H9 (cell line): Measurements from ENCODE around the gene CDAN1. TPM values are rescaled to one million over a fixed set of nuclear protein-coding genes. Genes with fewer than 3 reads are reported as not detected.

Experiments
- DNase-seq: peaks from one replicate; pipeline ENCODE4 v3.0.0-alpha.2; 2017
- H2AFZ ChIP-seq: one replicate; pipeline ENCODE4 v1.6.1; 2013; ENCODE audit warnings: mild to moderate bottlenecking, low read length, control low read depth, moderate library complexity
- H2AK5ac ChIP-seq: 2 replicates; pipeline ENCODE4 v1.6.1; 2013; ENCODE audit warnings: low read length, control low read depth, mixed read lengths; ENCODE audit not compliant: insufficient read length
- H2BK120ac ChIP-seq: one replicate; pipeline ENCODE4 v1.6.1; 2013; ENCODE audit warnings: low read depth, mild to moderate bottlenecking, low read length, control low read depth, inconsistent platforms; ENCODE audit not compliant: poor library complexity, severe bottlenecking
- H2BK12ac ChIP-seq: 2 replicates; pipeline ENCODE4 v1.6.1; 2013; ENCODE audit warnings: low read length, control low read depth, mixed read lengths, low read depth; ENCODE audit not compliant: insufficient read length
- H2BK15ac ChIP-seq: 2 replicates; pipeline ENCODE4 v1.6.1; 2013; ENCODE audit warnings: low read depth, low read length, control low read depth
- H2BK20ac ChIP-seq: one replicate; pipeline ENCODE4 v1.6.1; 2013; ENCODE audit warnings: low read depth, mild to moderate bottlenecking, low read length, control low read depth, inconsistent platforms; ENCODE audit not compliant: poor library complexity, severe bottlenecking
- H2BK5ac ChIP-seq: 2 replicates; pipeline ENCODE4 v1.6.1; 2013; ENCODE audit warnings: low read length, control low read depth, mixed read lengths; ENCODE audit not compliant: insufficient read length
- H3K14ac ChIP-seq: 2 replicates; pipeline ENCODE4 v1.6.1; 2013; ENCODE audit warnings: low read length, control low read depth; ENCODE audit not compliant: insufficient read depth
- H3K18ac ChIP-seq: 2 replicates; pipeline ENCODE4 v1.6.1; 2013; ENCODE audit warnings: low read depth, mild to moderate bottlenecking, mixed read lengths, low read length, control low read depth; ENCODE audit not compliant: insufficient read length
- H3K23ac ChIP-seq: 2 replicates; pipeline ENCODE4 v1.6.1; 2013; ENCODE audit warnings: low read length, control low read depth, mixed read lengths, low read depth; ENCODE audit not compliant: insufficient read length
- H3K23me2 ChIP-seq: 2 replicates; pipeline ENCODE4 v1.6.1; 2013; ENCODE audit warnings: low read depth, mild to moderate bottlenecking, mixed read lengths, low read length, control low read depth; ENCODE audit not compliant: insufficient read length, poor library complexity, severe bottlenecking
- H3K27ac ChIP-seq: 2 replicates; pipeline ENCODE4 v1.5.1; 2013; ENCODE audit warnings: low read length, control low read depth, mixed read lengths, low read depth; ENCODE audit not compliant: insufficient read length
- H3K27me3 ChIP-seq: 2 replicates; pipeline ENCODE4 v1.6.1; 2013; ENCODE audit warnings: low read length, control low read depth, inconsistent platforms; ENCODE audit not compliant: insufficient read depth
- H3K4ac ChIP-seq: 2 replicates; pipeline ENCODE4 v1.6.1; 2013; ENCODE audit warnings: low read depth, mild to moderate bottlenecking, control low read depth, inconsistent platforms, low read length, moderate library complexity
- H3K4me1 ChIP-seq: 2 replicates; pipeline ENCODE4 v1.6.1; 2013; ENCODE audit warnings: low read length, control low read depth, inconsistent platforms; ENCODE audit not compliant: insufficient read depth
- H3K4me2 ChIP-seq: 2 replicates; pipeline ENCODE4 v1.6.1; 2013; ENCODE audit warnings: low read length, control low read depth, mixed read lengths; ENCODE audit not compliant: insufficient read length, insufficient read depth
- H3K56ac ChIP-seq: 2 replicates; pipeline ENCODE4 v1.6.1; 2013; ENCODE audit warnings: low read depth, mild to moderate bottlenecking, mixed read lengths, low read length, control low read depth; ENCODE audit not compliant: insufficient read length
- H3K79me1 ChIP-seq: 2 replicates; pipeline ENCODE4 v1.6.1; 2013; ENCODE audit warnings: low read depth, mild to moderate bottlenecking, moderate library complexity, low read length, control low read depth, inconsistent platforms; ENCODE audit not compliant: insufficient read depth, poor library complexity, severe bottlenecking
- H3K79me2 ChIP-seq: 2 replicates; pipeline ENCODE4 v1.6.1; 2013; ENCODE audit warnings: low read length, control low read depth, inconsistent platforms; ENCODE audit not compliant: insufficient read depth
- H3K9ac ChIP-seq: 2 replicates; pipeline ENCODE4 v1.6.1; 2013; ENCODE audit warnings: low read length, control low read depth, mixed read lengths; ENCODE audit not compliant: insufficient read length; ENCODE audit errors: extremely low read depth
- H3K9me3 ChIP-seq: one replicate; pipeline ENCODE4 v1.6.1; 2013; ENCODE audit warnings: low read depth, low read length, inconsistent platforms; ENCODE audit not compliant: control insufficient read depth
- H3T11ph ChIP-seq: one replicate; pipeline ENCODE4 v1.6.1; 2013; ENCODE audit warnings: mild to moderate bottlenecking, low read length, control low read depth, inconsistent platforms
- H4K20me1 ChIP-seq: one replicate; pipeline ENCODE4 v1.6.1; 2013; ENCODE audit not compliant: control insufficient read depth, insufficient read length, insufficient read depth
- H4K5ac ChIP-seq: 2 replicates; pipeline ENCODE4 v1.6.1; 2013; ENCODE audit warnings: low read depth, mild to moderate bottlenecking, mixed read lengths, low read length, control low read depth; ENCODE audit not compliant: insufficient read length
- H4K8ac ChIP-seq: replicated peaks from 2 replicates; pipeline ENCODE4 v1.6.1; 2013; ENCODE audit warnings: low read length, control low read depth, mixed read lengths, low read depth; ENCODE audit not compliant: insufficient read length
- H4K91ac ChIP-seq: 2 replicates; pipeline ENCODE4 v1.6.1; 2013; ENCODE audit warnings: low read depth, mild to moderate bottlenecking, moderate library complexity, mixed read lengths, low read length, control low read depth; ENCODE audit not compliant: insufficient read length
- H3K27ac Mint-ChIP-seq, 3 experiments: 2 replicates in 2 of 3; 3 replicates in 1 of 3; pipeline ENCODE4 v1.8.0; 2020 to 2021; ENCODE audit warnings: mixed read lengths in 3 of 3, mild to moderate bottlenecking in 1 of 3, moderate library complexity in 1 of 3
- H3K27me3 Mint-ChIP-seq: 2 replicates; pipeline ENCODE4 v1.8.0; 2021; ENCODE audit warnings: low read depth, mild to moderate bottlenecking, moderate library complexity, mixed read lengths
- H3K36me3 Mint-ChIP-seq, 3 experiments: 2 replicates in 2 of 3; 3 replicates in 1 of 3; pipeline ENCODE4 v1.8.0; 2020 to 2021; ENCODE audit warnings: low read depth in 3 of 3, mixed read lengths in 3 of 3; ENCODE audit not compliant: insufficient read depth in 1 of 3
- H3K4me1 Mint-ChIP-seq, 2 experiments: 2 replicates each; pipeline ENCODE4 v1.8.0; 2020; ENCODE audit warnings: mixed read lengths in 2 of 2
- H3K4me3 Mint-ChIP-seq, 2 experiments: 2 replicates in 1 of 2; 3 replicates in 1 of 2; pipeline ENCODE4 v1.8.0; 2020 to 2021; ENCODE audit warnings: mild to moderate bottlenecking in 2 of 2, mixed read lengths in 2 of 2, moderate library complexity in 1 of 2
- H3K9me3 Mint-ChIP-seq, 2 experiments: 2 replicates in 1 of 2; 3 replicates in 1 of 2; pipeline ENCODE4 v1.8.0; 2020; ENCODE audit warnings: mild to moderate bottlenecking in 2 of 2, mixed read lengths in 2 of 2, moderate library complexity in 1 of 2
- CTCF ChIP-seq: fragments of 200-600 bp; sonication (generic); conservative IDR thresholded peaks from 3 replicates; pipeline ENCODE4 v1.8.0; 2021; ENCODE audit warnings: antibody characterized with exemption, mild to moderate bottlenecking
- WGBS: extraction: QIAGEN DNeasy Blood & Tissue Kit; methylation state at CpG from one replicate; pipeline ENCODE4 v1.1.7; 2013; ENCODE audit warnings: missing lambda C conversion rate, low lambda C conversion rate, mixed read lengths; ENCODE audit not compliant: insufficient read length; ENCODE audit errors: extremely low coverage; 5-methylcytosine and 5-hydroxymethylcytosine counted together
- total RNA-seq: library from RNA; stranded (reverse); gene quantifications from 2 replicates; pipeline ENCODE4 v1.2.1, GENCODE V29; 2021

CDAN1 gene
- total RNA-seq, 1 experiment from 2014 or later, result 20.4 TPM

- H2BK15ac ChIP-seq, result no peak overlapping the region
- Mint-ChIP-seq H3K27ac (no peak overlapping the region), H3K36me3 (no peaks in the 10 kb centered on the region), H3K9me3 (no peaks in the 10 kb centered on the region), H3K27me3 (no peaks in the 10 kb centered on the region), H3K4me3 (no peak overlapping the region), H3K4me1 (no peaks in the 10 kb centered on the region)
- no peak overlapping the region for H3K18ac ChIP-seq
- H4K8ac ChIP-seq, result no peak overlapping the region
- H2AK5ac ChIP-seq, result no peak overlapping the region
- H2BK20ac ChIP-seq, result no peak overlapping the region
- no peak overlapping the region for H2AFZ ChIP-seq
- no peak overlapping the region for H3T11ph ChIP-seq
- no peak overlapping the region for H3K23ac ChIP-seq
- H3K4me1 ChIP-seq, result no peaks in the 10 kb centered on the region
- H4K91ac ChIP-seq, result no peak overlapping the region
- H3K14ac ChIP-seq, result no peak overlapping the region
- H3K23me2 ChIP-seq, result no peaks in the 10 kb centered on the region
- WGBS, result no CpG with 5 or more reads among the region's 2 CpGs
- H2BK5ac ChIP-seq, result no peak overlapping the region
- H3K27me3 ChIP-seq, result no peaks in the 10 kb centered on the region
- no peaks in the 10 kb centered on the region for H3K79me2 ChIP-seq
- no peak overlapping the region for H4K5ac ChIP-seq
- H3K27ac ChIP-seq, result no peak overlapping the region
- no peaks in the 10 kb centered on the region for H3K79me1 ChIP-seq
- H3K56ac ChIP-seq, result no peak overlapping the region
- no peak overlapping the region for H3K9ac ChIP-seq
- no peak for TF ChIP-seq CTCF
- H3K9me3 ChIP-seq, result no peaks in the 10 kb centered on the region
- no peak overlapping the region for H2BK120ac ChIP-seq
- no peak overlapping the region for H3K4ac ChIP-seq
- H2BK12ac ChIP-seq, result no peak overlapping the region
- no peak for DNase-seq
- no peaks in the 10 kb centered on the region for H4K20me1 ChIP-seq
- no peak overlapping the region for H3K4me2 ChIP-seq
Measured at GRCh38 chr15:42710662-42711061, 26.3 kb downstream of the CDAN1 start.
